Spinal cord (tissue), 10 donors: Measurements from ENCODE around the gene PHF20. TPM values are rescaled to one million over a fixed set of nuclear protein-coding genes. Genes with fewer than 3 reads are reported as not detected.
"Not testable (repeated sequence)": the region's sequence is repeated elsewhere in the genome, so short reads cannot be mapped to it uniquely, and the experiment has no call there.

ENCODE experiments used
- DNase-seq, 6 donors: peaks; one replicate each; pipeline versions ENCODE4 v3.0.0 to v3.0.0-alpha.2; 2013 to 2015; ENCODE audit warnings: low spot score in 6 of 6, low read depth in 4 of 6
- H3K27ac ChIP-seq: one replicate; pipeline ENCODE4 v1.5.1; 2013; ENCODE audit warnings: low read depth, low read length, control low read depth
- H3K27me3 ChIP-seq: one replicate; pipeline ENCODE4 v1.6.1; 2013; ENCODE audit warnings: low read length; ENCODE audit not compliant: control insufficient read depth, insufficient read depth
- H3K36me3 ChIP-seq: one replicate; pipeline ENCODE4 v1.6.1; 2013; ENCODE audit warnings: low read length; ENCODE audit not compliant: control insufficient read depth, insufficient read depth
- H3K4me1 ChIP-seq: one replicate; pipeline ENCODE4 v1.6.1; 2013; ENCODE audit warnings: low read length; ENCODE audit not compliant: control insufficient read depth, insufficient read depth
- H3K4me3 ChIP-seq: one replicate; pipeline ENCODE4 v1.5.1; 2013; ENCODE audit warnings: low read depth, low read length, control low read depth
- H3K9me3 ChIP-seq: one replicate; pipeline ENCODE4 v1.6.1; 2013; ENCODE audit warnings: low read length; ENCODE audit not compliant: control insufficient read depth, insufficient read depth
- WGBS: methylation state at CpG from one replicate; pipeline ENCODE4 v1.1.5; 2013; ENCODE audit warnings: missing lambda C conversion rate; ENCODE audit not compliant: insufficient coverage; 5-methylcytosine and 5-hydroxymethylcytosine counted together
- polyA plus RNA-seq, 2 donors: library from polyadenylated mRNA; unstranded; fragments of 120-200 nt; gene quantifications; one replicate each; pipeline ENCODE4 v1.2.1, GENCODE V29; 2013; ENCODE audit not compliant: insufficient read length in 2 of 2
- total RNA-seq, 2 donors: library from RNA; depleted of rRNA in 1 of 2; stranded (reverse); fragments of 120-200 nt in 1 of 2; fragments of >200 nt in 1 of 2; gene quantifications; one replicate each; pipeline versions ENCODE4 v1.2.3 to v1.2.4, GENCODE V29; 2013 to 2014
- donor health status: healthy.

The PHF20 gene
- total and polyA plus RNA-seq, 4 donors, result 31.0 to 38.7 (median 33.4) TPM

GRCh38 chr20:35887393-35888064 lies 115.7 kb downstream of the PHF20 start:
- 100% methylated on average over 2 of the region's 8 CpGs for WGBS
- Histone ChIP-seq H3K4me3 (no peak overlapping the region), H3K4me1 (no peaks in the 10 kb centered on the region)

GRCh38 chr20:35888657-35889056 lies 116.8 kb downstream of the PHF20 start:
- 80% methylated on average over 1 of the region's 1 CpG for WGBS
- no peaks in the 10 kb centered on the region for H3K27me3 ChIP-seq
- no peak for DNase-seq
- H3K4me1 ChIP-seq, result no peaks in the 10 kb centered on the region
- H3K4me3 ChIP-seq, result no peak overlapping the region
- H3K27ac ChIP-seq, result no peak overlapping the region
- no peaks in the 10 kb centered on the region for H3K36me3 ChIP-seq
- H3K9me3 ChIP-seq, result no peaks in the 10 kb centered on the region

More at GRCh38 chr20:35887393-35888064, 115.7 kb downstream of the PHF20 start:
- Histone ChIP-seq H3K27ac (no peak overlapping the region), H3K9me3 (no peaks in the 10 kb centered on the region), H3K36me3 (no peaks in the 10 kb centered on the region), H3K27me3 (no peaks in the 10 kb centered on the region)
- no peak for DNase-seq

- Histone ChIP-seq H3K4me1 (no peaks in the 10 kb centered on the region), H3K4me3 (no peak overlapping the region), H3K27ac (no peak overlapping the region), H3K27me3 (no peaks in the 10 kb centered on the region), H3K36me3 (no peaks in the 10 kb centered on the region), H3K9me3 (no peaks in the 10 kb centered on the region)
- 96% methylated on average over 2 of the region's 2 CpGs for WGBS
- no peak for DNase-seq
Measured at GRCh38 chr20:35891375-35891774, 119.6 kb downstream of the PHF20 start.

- Histone ChIP-seq H3K4me1 (no peaks in the 10 kb centered on the region), H3K4me3 (no peak overlapping the region), H3K9me3 (no peaks in the 10 kb centered on the region), H3K36me3 (no peaks in the 10 kb centered on the region), H3K27me3 (no peaks in the 10 kb centered on the region), H3K27ac (no peak overlapping the region)
- no peak for DNase-seq
- 70% methylated on average over 2 of the region's 3 CpGs for WGBS
Measured at GRCh38 chr20:35892871-35893270, 121.1 kb downstream of the PHF20 start.

- no peak overlapping the region for H3K4me3 ChIP-seq
- H3K36me3 ChIP-seq, result no peaks in the 10 kb centered on the region
- no peak for DNase-seq
- WGBS, result no CpG with 5 or more reads among the region's 3 CpGs
- H3K27ac ChIP-seq, result no peak overlapping the region
- no peaks in the 10 kb centered on the region for H3K27me3 ChIP-seq
- H3K4me1 ChIP-seq, result no peaks in the 10 kb centered on the region
- H3K9me3 ChIP-seq, result no peaks in the 10 kb centered on the region
Measured at GRCh38 chr20:35893942-35894341, 122.1 kb downstream of the PHF20 start.

GRCh38 chr20:35895516-35895915 lies 123.7 kb downstream of the PHF20 start:
- DNase-seq, H3K27me3 ChIP-seq, H3K27ac ChIP-seq, H3K4me3 ChIP-seq, H3K9me3 ChIP-seq, H3K4me1 ChIP-seq, H3K36me3 ChIP-seq: not testable (repeated sequence)
- WGBS, result 100% methylated on average over 3 of the region's 7 CpGs

- Histone ChIP-seq H3K9me3 (no peaks in the 10 kb centered on the region), H3K27ac (no peak overlapping the region), H3K36me3 (peaks cover 3% of the 10 kb centered on the region), H3K4me3 (no peak overlapping the region), H3K27me3 (no peaks in the 10 kb centered on the region), H3K4me1 (no peaks in the 10 kb centered on the region)
- WGBS, result no CpG with 5 or more reads among the region's 3 CpGs
- no peak for DNase-seq
Measured at GRCh38 chr20:35899064-35899463, 127.2 kb downstream of the PHF20 start.

- not testable (repeated sequence) for H3K27me3 ChIP-seq, H3K27ac ChIP-seq, H3K9me3 ChIP-seq, H3K4me3 ChIP-seq, DNase-seq, H3K4me1 ChIP-seq, H3K36me3 ChIP-seq
- WGBS, result 93% methylated on average over 2 of the region's 4 CpGs
Measured at GRCh38 chr20:35901230-35901629, 129.4 kb downstream of the PHF20 start.

GRCh38 chr20:35901678-35902544 lies 130.1 kb downstream of the PHF20 start:
- DNase-seq, result no peak
- H3K27me3 ChIP-seq, result no peaks in the 10 kb centered on the region
- no peak overlapping the region for H3K4me3 ChIP-seq
- no peaks in the 10 kb centered on the region for H3K9me3 ChIP-seq
- H3K4me1 ChIP-seq, result no peaks in the 10 kb centered on the region
- H3K36me3 ChIP-seq, result peaks cover 3% of the 10 kb centered on the region
- no peak overlapping the region for H3K27ac ChIP-seq
- WGBS, result no CpG with 5 or more reads among the region's 4 CpGs

GRCh38 chr20:35902545-35902941 lies 130.7 kb downstream of the PHF20 start:
- WGBS, result 86% methylated on average over 1 of the region's 3 CpGs
- no peak overlapping the region for H3K27ac ChIP-seq

More at GRCh38 chr20:35902545-35902941, 130.7 kb downstream of the PHF20 start:
- peaks cover 3% of the 10 kb centered on the region for H3K36me3 ChIP-seq
- no peak overlapping the region for H3K4me3 ChIP-seq
- no peaks in the 10 kb centered on the region for H3K27me3 ChIP-seq
- DNase-seq, result no peak
- H3K9me3 ChIP-seq, result no peaks in the 10 kb centered on the region
- no peaks in the 10 kb centered on the region for H3K4me1 ChIP-seq
